Heart left ventricle (tissue), 13 donors: ENCODE data around the gene ULK1.

Experiments used
- POLR2A ChIP-seq, 2 donors: fragments of 450-650 bp; IDR thresholded peaks; one replicate each; pipeline ENCODE4 v1.6.1; 2017; ENCODE audit warnings: antibody characterized with exemption in 2 of 2, mild to moderate bottlenecking in 2 of 2, moderate library complexity in 2 of 2
- TF ChIP-seq, protein P1 (sequence below), 12 donors: fragments of 200-600 bp; sonication (generic) in 4 of 12; IDR thresholded peaks; one replicate each; pipeline versions ENCODE4 v1.5.0 to v1.8.0; 2018 to 2022; ENCODE audit warnings: antibody characterized with exemption in 12 of 12, mild to moderate bottlenecking in 5 of 12
- donor health status: ischemic (EF 13 %, LVEDD 7.1; RV severe dilation, severe dysfunction).
- donor health status: DM: no; HTN: yes; CAD: no.
- donor health status: DM: no; HTN: no; CAD: no.
- donor health status: ischemic (EF 25% LVEDD 6.9; RV normal size, moderate dysfunction).
- donor health status: ischemic (EF 25% LVEDD 5.7; RV mildly dilated, moderate dysfunction).
- donor health status: ischemic (EF 35%, LVEDD 5.7; RV mildly dilated, moderate dysfunction).
- donor health status: nonischemic (EF 11% LVEDD 7.7; RV severe dilation, severe dysfunction).
- donor health status: DM: yes; HTN: yes; CAD: no.
- donor health status: PGD.
- donor health status: ischemic (EF 29% LVEDD 5.4; RV normal size, mild dysfunction).
- donor health status: nonischemic (EF 23%, LVEDD 6.1; RV moderate dilation, normal function).

- TF ChIP-seq, protein P1, sequence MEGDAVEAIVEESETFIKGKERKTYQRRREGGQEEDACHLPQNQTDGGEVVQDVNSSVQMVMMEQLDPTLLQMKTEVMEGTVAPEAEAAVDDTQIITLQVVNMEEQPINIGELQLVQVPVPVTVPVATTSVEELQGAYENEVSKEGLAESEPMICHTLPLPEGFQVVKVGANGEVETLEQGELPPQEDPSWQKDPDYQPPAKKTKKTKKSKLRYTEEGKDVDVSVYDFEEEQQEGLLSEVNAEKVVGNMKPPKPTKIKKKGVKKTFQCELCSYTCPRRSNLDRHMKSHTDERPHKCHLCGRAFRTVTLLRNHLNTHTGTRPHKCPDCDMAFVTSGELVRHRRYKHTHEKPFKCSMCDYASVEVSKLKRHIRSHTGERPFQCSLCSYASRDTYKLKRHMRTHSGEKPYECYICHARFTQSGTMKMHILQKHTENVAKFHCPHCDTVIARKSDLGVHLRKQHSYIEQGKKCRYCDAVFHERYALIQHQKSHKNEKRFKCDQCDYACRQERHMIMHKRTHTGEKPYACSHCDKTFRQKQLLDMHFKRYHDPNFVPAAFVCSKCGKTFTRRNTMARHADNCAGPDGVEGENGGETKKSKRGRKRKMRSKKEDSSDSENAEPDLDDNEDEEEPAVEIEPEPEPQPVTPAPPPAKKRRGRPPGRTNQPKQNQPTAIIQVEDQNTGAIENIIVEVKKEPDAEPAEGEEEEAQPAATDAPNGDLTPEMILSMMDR (IDR thresholded peaks at IDR 0.05): no peak
- no peak for TF ChIP-seq POLR2A (IDR thresholded peaks at IDR 0.05)
These were observed 55.9 kb downstream of the ULK1 start for GRCh38 chr12:131950182-131950913.
